ENCODE measurements around the gene DCP1B.
"Not testable (repeated sequence)": the region's sequence is repeated elsewhere in the genome, so short reads cannot be mapped to it uniquely, and the experiment has no call there.

DCP1B gene

DNA sequence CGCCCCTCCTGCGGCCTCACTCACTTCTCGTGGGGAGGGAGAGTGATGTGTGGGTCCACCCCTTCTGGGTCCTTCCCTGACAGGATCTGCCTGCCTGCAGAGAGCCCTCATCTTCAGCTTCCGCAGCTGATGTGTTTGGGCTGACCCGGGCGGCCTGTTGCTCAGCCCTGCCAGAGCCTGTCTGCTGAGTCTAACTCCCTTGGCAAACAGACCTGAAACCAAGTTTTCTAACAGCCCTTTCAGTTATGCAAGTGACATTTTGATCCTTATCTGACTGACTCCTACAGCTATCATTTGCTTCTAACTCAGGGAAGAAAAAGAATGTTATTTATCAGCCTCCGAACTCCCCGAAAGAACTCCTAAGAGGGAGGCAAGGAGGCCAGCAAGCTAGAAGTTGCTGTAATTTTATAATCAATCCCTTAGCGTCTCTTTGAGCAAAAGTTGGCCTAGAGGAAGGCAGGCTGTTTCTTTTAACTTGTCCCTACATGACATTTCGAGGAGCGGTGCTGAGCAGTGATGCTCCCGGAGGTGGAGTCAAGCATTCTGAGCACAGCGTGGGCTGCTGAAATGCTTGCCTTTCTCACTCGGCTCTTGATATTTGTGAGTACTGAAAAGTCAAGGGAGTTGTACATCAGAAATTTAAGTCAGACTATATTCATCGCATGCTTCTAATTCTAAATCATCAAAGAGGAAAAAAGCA is 54.3 kb downstream of the DCP1B start:
- peak overlapping the region; percentile 80 for H3K27ac ChIP-seq
- TF ChIP-seq, protein P1, sequence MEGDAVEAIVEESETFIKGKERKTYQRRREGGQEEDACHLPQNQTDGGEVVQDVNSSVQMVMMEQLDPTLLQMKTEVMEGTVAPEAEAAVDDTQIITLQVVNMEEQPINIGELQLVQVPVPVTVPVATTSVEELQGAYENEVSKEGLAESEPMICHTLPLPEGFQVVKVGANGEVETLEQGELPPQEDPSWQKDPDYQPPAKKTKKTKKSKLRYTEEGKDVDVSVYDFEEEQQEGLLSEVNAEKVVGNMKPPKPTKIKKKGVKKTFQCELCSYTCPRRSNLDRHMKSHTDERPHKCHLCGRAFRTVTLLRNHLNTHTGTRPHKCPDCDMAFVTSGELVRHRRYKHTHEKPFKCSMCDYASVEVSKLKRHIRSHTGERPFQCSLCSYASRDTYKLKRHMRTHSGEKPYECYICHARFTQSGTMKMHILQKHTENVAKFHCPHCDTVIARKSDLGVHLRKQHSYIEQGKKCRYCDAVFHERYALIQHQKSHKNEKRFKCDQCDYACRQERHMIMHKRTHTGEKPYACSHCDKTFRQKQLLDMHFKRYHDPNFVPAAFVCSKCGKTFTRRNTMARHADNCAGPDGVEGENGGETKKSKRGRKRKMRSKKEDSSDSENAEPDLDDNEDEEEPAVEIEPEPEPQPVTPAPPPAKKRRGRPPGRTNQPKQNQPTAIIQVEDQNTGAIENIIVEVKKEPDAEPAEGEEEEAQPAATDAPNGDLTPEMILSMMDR (IDR thresholded peaks at IDR 0.05; ENCODE audit: low read depth, low read length) = no peak
- no peaks in the 10 kb centered on the region for H3K27me3 ChIP-seq (ENCODE audit: insufficient read depth, low read depth, severe bottlenecking)
- H3K36me3 ChIP-seq = peaks cover 50% of the 10 kb centered on the region
- H3K4me3 ChIP-seq (ENCODE audit: low read depth, low read length) = no peak overlapping the region
- peaks cover 4% of the 10 kb centered on the region for H3K9me3 ChIP-seq (ENCODE audit: severe bottlenecking)
- DNase-seq = no peak

DNA sequence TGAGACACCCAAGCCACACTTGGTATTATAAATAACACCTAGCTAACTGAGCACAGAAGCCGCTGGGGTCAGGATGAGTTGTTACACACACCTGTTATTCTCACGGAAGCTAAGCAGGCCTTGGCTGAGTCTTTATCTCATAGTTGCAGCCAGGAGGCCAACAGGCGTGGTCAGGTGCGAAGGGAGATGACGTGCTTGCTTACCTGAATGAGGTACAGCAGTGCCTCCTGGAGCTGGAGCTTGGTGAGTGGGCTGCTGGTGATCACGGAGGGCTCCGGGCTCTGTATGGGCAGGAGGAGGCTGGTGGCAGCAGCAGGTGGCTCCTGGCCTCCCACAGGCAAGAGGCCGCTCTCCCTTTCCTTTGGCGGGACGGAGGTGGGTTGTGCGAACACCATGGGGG is 55.4 kb downstream of the DCP1B start:
- TF ChIP-seq, protein P1 (IDR thresholded peaks at IDR 0.05; ENCODE audit: low read depth, low read length) = 0 out of 2 replicates have a peak, but pooled peaks have one; percentile 29
- peaks cover 48% of the 10 kb centered on the region for H3K36me3 ChIP-seq

DNA sequence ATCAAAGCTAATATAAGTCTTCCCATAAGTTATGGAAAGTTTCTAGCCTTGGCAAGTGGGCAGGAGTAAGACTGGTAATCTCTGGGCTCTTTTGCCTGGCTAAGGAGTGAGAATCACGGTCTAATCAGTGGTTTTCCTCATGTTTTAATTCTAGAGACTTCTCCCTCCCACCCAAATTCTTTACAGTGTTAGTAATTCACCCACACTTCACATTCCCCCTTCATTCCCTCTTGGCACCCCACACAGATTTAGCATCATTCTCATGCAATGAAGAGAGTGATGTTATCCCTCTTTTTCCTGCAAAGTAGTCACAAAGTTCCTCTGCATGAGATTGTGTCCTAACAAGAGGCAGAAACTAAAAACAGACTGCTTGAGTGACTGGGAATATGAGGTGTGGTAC is 57.2 kb downstream of the DCP1B start:
- Histone ChIP-seq H3K27ac (peak overlapping the region; percentile 78), H3K9me3 (ENCODE audit: severe bottlenecking) (peaks cover 11% of the 10 kb centered on the region), H3K36me3 (peaks cover 35% of the 10 kb centered on the region), H3K4me3 (ENCODE audit: low read depth, low read length) (no peak overlapping the region), H3K27me3 (ENCODE audit: insufficient read depth, low read depth, severe bottlenecking) (no peaks in the 10 kb centered on the region)
- TF ChIP-seq, protein P1 (IDR thresholded peaks at IDR 0.05; ENCODE audit: low read depth, low read length) = no peak
- DNase-seq = no peak

More for the DNA sequence above, 55.4 kb downstream of the DCP1B start:
- no peak for DNase-seq
- Histone ChIP-seq H3K9me3 (ENCODE audit: severe bottlenecking) (peaks cover 11% of the 10 kb centered on the region), H3K27me3 (ENCODE audit: insufficient read depth, low read depth, severe bottlenecking) (no peaks in the 10 kb centered on the region), H3K27ac (peak overlapping the region; percentile 80), H3K4me3 (ENCODE audit: low read depth, low read length) (no peak overlapping the region)

DNA sequence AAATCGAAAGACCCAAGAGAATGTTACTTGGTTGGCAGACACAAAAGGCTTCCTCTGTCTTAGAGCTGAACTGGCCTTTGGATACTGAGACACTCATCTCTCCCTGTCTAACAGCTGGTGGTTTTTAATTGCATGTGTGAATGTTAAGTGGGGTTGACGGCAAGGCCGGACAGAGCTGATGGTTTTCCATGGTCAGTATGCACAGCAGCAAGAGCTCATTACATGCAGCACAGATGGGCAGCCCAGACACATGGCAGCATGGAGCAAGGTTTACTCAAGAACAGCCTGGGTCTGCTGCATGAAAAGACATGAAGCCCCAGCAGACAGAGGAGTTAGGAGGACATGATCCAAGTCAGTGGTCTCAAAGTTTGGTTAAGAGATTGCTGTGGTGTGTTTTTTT is 58.0 kb downstream of the DCP1B start:
- no peaks in the 10 kb centered on the region for H3K27me3 ChIP-seq (ENCODE audit: insufficient read depth, low read depth, severe bottlenecking)
- no peak for DNase-seq
- H3K9me3 ChIP-seq (ENCODE audit: severe bottlenecking) = peaks cover 11% of the 10 kb centered on the region
- H3K27ac ChIP-seq = no peak overlapping the region; the same call in 1 of the 2 replicates
- peaks cover 34% of the 10 kb centered on the region for H3K36me3 ChIP-seq
- TF ChIP-seq, protein P1 (IDR thresholded peaks at IDR 0.05; ENCODE audit: low read depth, low read length) = no peak
- no peak overlapping the region for H3K4me3 ChIP-seq (ENCODE audit: low read depth, low read length)

DNA sequence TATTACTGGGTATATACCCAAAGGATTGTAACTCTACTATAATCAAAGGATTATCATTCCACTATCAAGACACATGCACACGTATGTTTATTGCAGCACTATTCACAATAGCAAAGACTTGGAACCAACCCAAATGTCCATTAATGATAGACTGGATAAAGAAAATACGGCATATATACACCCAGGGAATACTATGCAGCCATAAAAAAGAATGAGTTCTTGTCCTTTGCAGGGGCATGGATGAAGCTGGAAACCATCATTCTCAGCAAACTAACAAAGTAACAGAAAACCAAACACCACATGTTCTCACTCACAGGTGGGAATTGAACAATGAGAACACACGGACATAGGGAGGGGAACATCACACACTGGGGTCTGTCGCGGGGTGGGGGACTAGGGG is 58.8 kb downstream of the DCP1B start:
- DNase-seq; H3K4me3 ChIP-seq (ENCODE audit: low read depth, low read length); H3K27me3 ChIP-seq (ENCODE audit: insufficient read depth, low read depth, severe bottlenecking); H3K27ac ChIP-seq: not testable (repeated sequence)
- H3K9me3 ChIP-seq (ENCODE audit: severe bottlenecking) = peaks cover 11% of the 10 kb centered on the region
- H3K36me3 ChIP-seq = peaks cover 42% of the 10 kb centered on the region

DNA sequence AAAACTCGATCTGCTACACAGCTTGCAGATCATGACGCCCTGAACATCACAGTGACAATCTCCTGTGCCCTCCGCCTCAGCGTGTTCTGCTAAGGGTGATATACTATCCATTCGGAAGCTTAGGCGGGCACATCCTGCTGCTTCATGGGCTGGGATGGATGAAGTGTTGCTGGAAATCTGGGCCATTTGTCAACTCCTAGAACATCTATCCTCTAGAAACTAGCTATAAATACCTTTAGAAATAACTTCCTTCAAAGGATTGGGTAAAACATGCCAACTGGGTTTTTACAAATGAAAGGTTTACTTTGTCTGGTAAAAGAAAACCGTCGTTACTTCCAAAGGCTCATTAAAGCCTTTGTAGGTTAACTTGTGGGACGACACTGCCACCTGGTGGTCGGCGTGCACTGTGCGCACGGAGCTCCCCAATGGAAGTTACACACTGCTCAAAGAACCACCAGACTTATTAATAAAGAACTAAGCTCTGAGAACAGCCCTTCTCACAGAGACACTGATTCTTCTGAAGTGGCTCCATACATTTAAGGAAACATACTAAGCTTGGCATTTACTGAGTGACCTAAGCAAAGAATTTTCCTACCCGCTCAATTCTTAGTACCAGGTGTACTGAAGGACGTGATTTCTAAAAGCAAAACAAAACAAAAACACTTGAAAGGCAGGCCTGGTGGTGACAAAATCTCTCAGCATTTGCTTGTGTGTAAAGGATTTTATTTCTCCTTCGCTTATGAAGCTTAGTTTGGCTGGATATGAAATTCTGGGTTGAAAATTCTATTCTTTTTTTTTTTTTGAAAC is 64.3 kb downstream of the DCP1B start:
- Histone ChIP-seq H3K27ac (0 out of 2 replicates have a peak overlapping the region, but pooled peaks have one; percentile 0), H3K27me3 (ENCODE audit: insufficient read depth, low read depth, severe bottlenecking) (no peaks in the 10 kb centered on the region), H3K36me3 (peaks cover 20% of the 10 kb centered on the region), H3K4me3 (ENCODE audit: low read depth, low read length) (no peak overlapping the region), H3K9me3 (ENCODE audit: severe bottlenecking) (peaks cover 8% of the 10 kb centered on the region)
- peak; percentile 80 for DNase-seq
- TF ChIP-seq, protein P1 (IDR thresholded peaks at IDR 0.05; ENCODE audit: low read depth, low read length) = peak; percentile 81
